K562 (cell line): ENCODE measurements around the gene ZNF564. TPM values are rescaled to one million over a fixed set of nuclear protein-coding genes. Genes with fewer than 3 reads are reported as not detected.
A peak's percentile ranks its signal among the peaks of the same experiment; 100 is the strongest.

Source experiments
- ARID3B ChIP-seq: fragments of 250-450 bp; sonication (Bioruptor Pico); IDR thresholded peaks from 2 replicates; pipeline ENCODE4 v1.4.0; 2020; ENCODE audit warnings: borderline replicate concordance
- E2F8 ChIP-seq: fragments of 450-650 bp; IDR thresholded peaks from 2 replicates; pipeline ENCODE4 v1.7.1; 2018; ENCODE audit warnings: mild to moderate bottlenecking, low read depth; ENCODE audit not compliant: partially characterized antibody
- FOXJ3 ChIP-seq: sonication (generic); formaldehyde crosslinking; IDR thresholded peaks from 2 replicates; pipeline ENCODE4 v1.4.0; 2020; ENCODE audit warnings: mild to moderate bottlenecking, missing genetic modification reagents
- FOXP1 ChIP-seq: sonication (generic); formaldehyde crosslinking; IDR thresholded peaks from 2 replicates; pipeline ENCODE4 v1.8.0; 2022; ENCODE audit warnings: mild to moderate bottlenecking, missing genetic modification reagents
- IRF2 ChIP-seq: sonication (generic); formaldehyde crosslinking; IDR thresholded peaks from 2 replicates; pipeline ENCODE4 v1.8.1; 2022; ENCODE audit warnings: mild to moderate bottlenecking, missing genetic modification reagents
- JUN ChIP-seq, 2 experiments: sonication (generic) in 1 of 2; formaldehyde crosslinking in 1 of 2; IDR thresholded peaks; 2 replicates each; pipeline versions ENCODE4 v1.6.1 to v1.8.0; 2012 to 2022; ENCODE audit warnings: borderline replicate concordance in 2 of 2, mild to moderate bottlenecking in 2 of 2, improper control_type of control experiment in 1 of 2, low read depth in 1 of 2, low read length in 1 of 2, missing genetic modification reagents in 1 of 2
- MEF2A ChIP-seq: IDR thresholded peaks from 2 replicates; pipeline ENCODE4 v1.6.1; 2011; ENCODE audit warnings: low read depth, mild to moderate bottlenecking, low read length, moderate library complexity; ENCODE audit not compliant: control insufficient read depth
- NR2C2 ChIP-seq, 2 experiments: fragments of 200-800 bp in 1 of 2; sonication (Bioruptor generic) in 1 of 2; sonication (generic) in 1 of 2; formaldehyde crosslinking in 1 of 2; IDR thresholded peaks; 2 replicates each; pipeline versions ENCODE4 v1.6.1 to v1.8.0; 2016 to 2022; ENCODE audit warnings: mild to moderate bottlenecking in 1 of 2, missing compliant biosample characterization in 1 of 2, missing genetic modification characterization in 1 of 2, missing genetic modification reagents in 1 of 2
- PCBP1 ChIP-seq: fragments of 200-400 bp; formaldehyde crosslinking; IDR thresholded peaks from 2 replicates; pipeline ENCODE4 v1.6.1; 2018; ENCODE audit warnings: mild to moderate bottlenecking, low read depth, low read length; ENCODE audit not compliant: poor library complexity, severe bottlenecking
- RAD21 ChIP-seq, 2 experiments: fragments of 250-450 bp in 1 of 2; fragments of 450-650 bp in 1 of 2; sonication (Bioruptor Pico) in 1 of 2; formaldehyde crosslinking in 1 of 2; IDR thresholded peaks in 1 of 2; conservative IDR thresholded peaks in 1 of 2; 2 replicates each; pipeline versions ENCODE4 v1.4.0 to v1.8.0; 2020 to 2022; ENCODE audit warnings: mild to moderate bottlenecking in 2 of 2, moderate library complexity in 1 of 2
- RHOXF2B ChIP-seq: fragments of 250-450 bp; sonication (Bioruptor Pico); conservative IDR thresholded peaks from 2 replicates; pipeline ENCODE4 v1.5.1; 2021
- SRF ChIP-seq, 2 experiments: fragments of 250-450, 450-650 bp in 1 of 2; sonication (Bioruptor Pico) in 1 of 2; sonication (generic) in 1 of 2; formaldehyde crosslinking; IDR thresholded peaks; 2 replicates each; pipeline versions ENCODE4 v1.5.0 to v1.5.1; 2020 to 2022; ENCODE audit warnings: mild to moderate bottlenecking in 1 of 2, missing genetic modification reagents in 1 of 2
- TSHZ1 ChIP-seq: fragments of 250-450 bp; sonication (Bioruptor Pico); IDR thresholded peaks from 2 replicates; pipeline ENCODE4 v1.4.0; 2020; ENCODE audit warnings: mild to moderate bottlenecking, moderate library complexity
- ZNF3 ChIP-seq: fragments of 250-450 bp; sonication (Bioruptor Pico); IDR thresholded peaks from 2 replicates; pipeline ENCODE4 v1.5.0; 2021; ENCODE audit warnings: mild to moderate bottlenecking, moderate library complexity
- ZNF311 ChIP-seq: fragments of 250-450 bp; sonication (Bioruptor Pico); IDR thresholded peaks from 2 replicates; pipeline ENCODE4 v1.4.0; 2020; ENCODE audit warnings: mild to moderate bottlenecking, moderate library complexity
- ZNF347 ChIP-seq: fragments of 450-650 bp; formaldehyde crosslinking; IDR thresholded peaks from 2 replicates; pipeline ENCODE4 v1.4.0; 2020; ENCODE audit warnings: low read depth, mild to moderate bottlenecking, moderate library complexity
- ZNF436 ChIP-seq: fragments of 250-450, 450-650 bp; sonication (Bioruptor Pico); formaldehyde crosslinking; IDR thresholded peaks from 2 replicates; pipeline ENCODE4 v1.7.0; 2020; ENCODE audit warnings: mild to moderate bottlenecking
- polyA plus RNA-seq, 8 experiments: library from polyadenylated mRNA; depleted of rRNA in 4 of 8; stranded (reverse) in 5 of 8; unstranded in 3 of 8; fragments of >200 nt; fragmentation: Nextera tagmentation in 2 of 8; fragmentation: Illumina TruSeq in 1 of 8; extraction: Ambion mirVana in 2 of 8; extraction: Trizol in 1 of 8; gene quantifications; 2 replicates each; pipeline versions ENCODE4 v1.2.1 to v1.2.3, GENCODE V29; 2011 to 2014; ENCODE audit warnings: inconsistent platforms in 1 of 8, missing spikeins in 1 of 8
- total RNA-seq, 7 experiments: library from RNA; depleted of rRNA in 6 of 7; stranded (reverse); fragments of >200 nt in 6 of 7; fragmentation: Illumina TruSeq in 2 of 7; extraction: Trizol in 2 of 7; gene quantifications; 2 replicates each; pipeline versions ENCODE4 v1.2.1 to v1.2.3, GENCODE V29; 2011 to 2021; ENCODE audit warnings: low replicate concordance in 1 of 7

ZNF564 gene
- total and polyA plus RNA-seq, 9 of the 15 experiments (the other 6 are each of a cell fraction or from before 2014, with no cell fraction given), result 1.4 to 8.1 (median 5.6) TPM

- TF ChIP-seq NR2C2 (CRISPR knock-in tag; IDR thresholded peaks at IDR 0.05) (no peak), NR2C2 (tag; IDR thresholded peaks at IDR 0.05) (no peak), ZNF3 (no peak), E2F8 (no peak), RHOXF2B (CRISPR knock-in tag) (no peak), ZNF436 (CRISPR knock-in tag) (no peak), SRF (CRISPR knock-in tag; IDR thresholded peaks at IDR 0.05) (peak in 1 of 2 experiments; percentile 73; a peak in 1 of 4 replicates), TSHZ1 (CRISPR knock-in tag) (no peak), MEF2A (no peak), FOXP1 (CRISPR knock-in tag) (no peak), IRF2 (CRISPR knock-in tag) (no peak), FOXJ3 (CRISPR knock-in tag) (no peak), ARID3B (CRISPR knock-in tag) (no peak), ZNF347 (CRISPR knock-in tag) (no peak), RAD21 (CRISPR knock-in tag; conservative IDR thresholded peaks at IDR 0.05 in 1 of 2, IDR thresholded peaks at IDR 0.05 in 1 of 2) (peak; percentile 37 to 83), PCBP1 (no peak), JUN (IDR thresholded peaks at IDR 0.05; ENCODE audit: borderline replicate concordance, low read depth, low read length) (no peak), JUN (CRISPR knock-in tag; IDR thresholded peaks at IDR 0.05; ENCODE audit: borderline replicate concordance) (no peak), ZNF311 (no peak)
Observed at GRCh38 chr19:12564016-12564664, 12.9 kb upstream of the ZNF564 start (continued).
